T1000 (cell line): ENCODE data around the gene ERAL1.
"Not testable (repeated sequence)": the region's sequence is repeated elsewhere in the genome, so short reads cannot be mapped to it uniquely, and the experiment has no call there.

Experiments
- DNase-seq: peaks from one replicate; lab custom pipeline; 2025; ENCODE audit warnings: mixed read lengths; lab: John Stamatoyannopoulos, UW

The ERAL1 gene

DNA sequence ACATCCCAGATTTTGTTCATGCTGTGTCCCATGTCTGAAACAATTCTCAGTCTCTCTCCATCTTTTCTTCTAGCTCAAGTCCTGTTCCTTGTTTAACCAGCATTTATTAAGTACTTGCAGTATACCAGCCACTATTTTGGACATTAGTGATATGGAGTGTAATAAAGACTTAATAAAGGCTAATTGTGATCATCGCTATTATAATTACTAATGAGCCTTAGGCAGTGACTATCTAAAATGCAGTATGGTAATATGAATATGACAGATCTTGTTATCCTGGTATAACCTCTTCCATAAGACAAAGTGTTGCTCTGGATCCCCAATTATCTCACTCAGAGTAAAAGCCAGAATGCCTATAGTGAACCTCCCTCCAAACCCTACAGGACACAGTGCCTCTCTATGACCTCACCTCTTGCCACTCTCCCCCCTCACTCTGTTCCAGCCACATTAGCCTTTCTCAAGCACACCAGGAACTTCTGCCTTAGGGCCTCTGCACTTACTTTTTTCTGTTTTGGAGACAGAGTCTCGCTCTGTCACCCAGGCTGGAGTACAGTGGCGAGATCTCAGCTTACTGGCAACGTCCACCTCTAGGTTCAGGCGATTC is 44.5 kb downstream of the ERAL1 start:
- no peak for DNase-seq

- DNase-seq = no peak
Measured at GRCh38 chr17:28900986-28901726, 46.3 kb downstream of the ERAL1 start.

GRCh38 chr17:28901866-28902818 is 47.3 kb downstream of the ERAL1 start:
- DNase-seq = no peak

DNA sequence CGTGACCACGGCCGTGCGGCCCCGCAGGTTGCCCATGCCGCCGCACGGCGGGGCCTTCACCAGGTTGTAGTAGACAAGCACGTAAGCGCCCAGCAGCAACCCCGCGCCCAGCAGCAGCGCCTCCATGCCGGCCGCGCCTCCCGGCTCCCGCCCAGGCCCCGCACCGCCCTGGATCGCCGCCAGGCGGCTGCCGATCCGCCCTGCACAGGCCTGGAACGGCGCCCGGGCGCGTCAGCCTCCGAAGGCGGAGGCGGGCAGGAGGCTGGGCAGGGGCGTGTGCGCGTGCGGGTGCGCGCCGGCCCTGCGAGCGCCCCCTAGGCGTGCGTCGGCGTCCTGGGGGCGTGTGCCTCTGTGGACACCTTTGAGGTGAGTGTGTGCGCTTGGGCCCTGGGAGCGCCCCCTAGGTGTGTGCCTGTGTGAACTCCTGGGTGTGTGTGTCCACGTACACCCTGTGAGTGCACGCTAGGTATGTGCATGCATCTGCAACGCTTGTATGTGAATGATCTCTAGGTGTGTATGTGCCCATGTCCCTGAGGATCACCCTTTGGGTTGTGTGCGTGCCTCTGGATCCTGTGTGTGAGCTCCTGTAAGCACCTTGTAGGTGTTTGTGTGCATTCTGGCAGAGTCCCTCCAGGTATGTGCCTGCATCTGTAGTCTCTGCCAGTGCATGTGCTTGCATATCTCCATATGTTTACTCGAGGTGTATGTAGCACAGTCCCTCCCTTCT is 48.2 kb downstream of the ERAL1 start, which contains the start of gene DHRS13:
Gene DHRS13, minus strand, starts transcription at position 261 of the 727 bp plus-strand sequence. Its CDS starts 135 bp downstream, at position 126.
- peak; percentile 86 for DNase-seq

DNA sequence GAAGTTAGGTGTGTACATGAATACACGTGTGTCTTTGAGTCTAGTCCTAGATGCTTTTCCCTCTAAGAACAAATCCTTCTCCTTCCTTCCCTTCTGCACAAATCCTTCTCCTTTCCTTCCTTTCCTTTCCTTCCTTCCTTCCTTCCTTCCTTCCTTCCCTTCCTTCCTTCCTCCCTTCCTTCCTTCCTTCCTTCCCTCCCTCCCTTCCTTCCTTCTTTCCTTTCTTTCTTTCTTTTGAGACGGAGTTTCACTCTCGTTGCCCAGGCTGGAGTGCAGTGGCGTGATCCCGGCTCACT is 48.7 kb downstream of the ERAL1 start:
- not testable (repeated sequence) for DNase-seq

GRCh38 chr17:28904800-28905199 is 50.0 kb downstream of the ERAL1 start:
- no peak for DNase-seq

- DNase-seq = no peak
Measured at GRCh38 chr17:28906276-28906675, 51.5 kb downstream of the ERAL1 start.

GRCh38 chr17:28906706-28907438 is 52.1 kb downstream of the ERAL1 start:
- DNase-seq = no peak

- DNase-seq = no peak
Measured at GRCh38 chr17:28907709-28908475, 53.1 kb downstream of the ERAL1 start.

- DNase-seq = no peak
Measured at GRCh38 chr17:28908640-28909167, 53.9 kb downstream of the ERAL1 start.

DNA sequence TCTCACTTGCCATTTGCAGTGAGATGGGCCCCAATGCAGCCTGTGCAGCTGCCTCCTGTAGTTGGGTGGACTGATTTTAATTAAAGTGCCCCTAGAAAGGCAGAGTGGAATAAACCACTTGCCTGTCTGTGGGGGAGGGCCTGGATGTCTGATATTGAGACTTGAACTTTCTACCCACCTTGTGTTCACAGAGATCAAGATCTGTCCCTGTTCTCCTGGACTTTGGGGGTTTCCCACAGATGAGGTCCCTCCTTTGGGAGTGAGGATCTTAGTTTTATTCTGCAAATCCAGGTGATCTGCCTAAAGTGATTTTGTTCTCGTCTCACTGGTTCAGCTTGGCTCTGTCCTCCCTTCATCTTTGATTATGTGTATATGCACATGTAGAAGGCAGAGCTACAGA is 55.7 kb downstream of the ERAL1 start:
- no peak for DNase-seq
